ENCODE measurements around the gene ZEB1.
"Not testable (repeated sequence)": the region's sequence is repeated elsewhere in the genome, so short reads cannot be mapped to it uniquely, and the experiment has no call there.

ZEB1 gene

GRCh38 chr10:31515116-31515515 is 196.1 kb downstream of the ZEB1 start:
- no peak for DNase-seq

- no peak for DNase-seq
Observed at GRCh38 chr10:31515819-31516402, 196.9 kb downstream of the ZEB1 start.

- no peak for DNase-seq
Observed at GRCh38 chr10:31520986-31521831, 202.2 kb downstream of the ZEB1 start.

- no peak for DNase-seq
Observed at GRCh38 chr10:31522820-31523219, 203.8 kb downstream of the ZEB1 start.

GRCh38 chr10:31524460-31524859 is 205.4 kb downstream of the ZEB1 start:
- DNase-seq: no peak

GRCh38 chr10:31526178-31526577 is 207.2 kb downstream of the ZEB1 start:
- no peak for DNase-seq

GRCh38 chr10:31526681-31527080 is 207.7 kb downstream of the ZEB1 start:
- no peak for DNase-seq

- DNase-seq: no peak
Observed at GRCh38 chr10:31528831-31529230, 209.8 kb downstream of the ZEB1 start.

- DNase-seq: no peak
Observed at GRCh38 chr10:31536302-31536701, 217.3 kb downstream of the ZEB1 start.

GRCh38 chr10:31549896-31550295 is 230.9 kb downstream of the ZEB1 start:
- DNase-seq: no peak

GRCh38 chr10:31554556-31554955 is 235.5 kb downstream of the ZEB1 start:
- DNase-seq: no peak

GRCh38 chr10:31557854-31558253 is 238.8 kb downstream of the ZEB1 start:
- DNase-seq: no peak

- DNase-seq: not testable (repeated sequence)
Observed at GRCh38 chr10:31568252-31568861, 249.3 kb downstream of the ZEB1 start.

- no peak for DNase-seq
Observed at GRCh38 chr10:31574577-31574976, 255.6 kb downstream of the ZEB1 start.

- no peak for DNase-seq
Observed at GRCh38 chr10:31578181-31578852, 259.3 kb downstream of the ZEB1 start.

- DNase-seq: no peak
Observed at GRCh38 chr10:31578951-31579350, 259.9 kb downstream of the ZEB1 start.

Data from activated effector memory CD4-positive, alpha-beta T cell treated with Interleukin-2 at 50 U/mL for 16 hours (primary cell).